Neural cell (in vitro differentiated cells): ENCODE results near the gene PRG3.

Experiments
- CTCF ChIP-seq: fragments of 450-650 bp; IDR thresholded peaks from 2 replicates; pipeline ENCODE4 v1.5.1; 2014; ENCODE audit warnings: antibody characterized with exemption, mild to moderate bottlenecking, moderate library complexity; ENCODE audit not compliant: poor library complexity, severe bottlenecking
- EZH2 ChIP-seq: fragments of 200-600, 300-800 bp; shearing (Covaris generic), sonication (generic); IDR thresholded peaks from 2 replicates; pipeline ENCODE4 v1.6.1; 2014; ENCODE audit warnings: antibody characterized with exemption, low read length, borderline replicate concordance, mild to moderate bottlenecking; ENCODE audit not compliant: insufficient read depth, poor library complexity, severe bottlenecking
- POLR2AphosphoS5 ChIP-seq: IDR thresholded peaks from 2 replicates; pipeline ENCODE4 v1.6.1; 2012
- RAD21 ChIP-seq: fragments of 450-650 bp; conservative IDR thresholded peaks from 2 replicates; pipeline ENCODE4 v1.6.1; 2014; ENCODE audit warnings: antibody characterized with exemption, mild to moderate bottlenecking, moderate library complexity
- REST ChIP-seq: IDR thresholded peaks from 2 replicates; pipeline ENCODE4 v1.6.1; 2012; ENCODE audit warnings: borderline replicate concordance
- TAF1 ChIP-seq: IDR thresholded peaks from 2 replicates; pipeline ENCODE4 v1.6.1; 2012; ENCODE audit warnings: low read depth

- no peak for TF ChIP-seq POLR2AphosphoS5
- no peak for TF ChIP-seq CTCF
- TF ChIP-seq TAF1 = no peak
- TF ChIP-seq REST = no peak
- TF ChIP-seq EZH2 = no peak
- TF ChIP-seq RAD21 = no peak
Observed at GRCh38 chr11:57391539-57391938, 10.6 kb upstream of the PRG3 start.
